Smooth muscle cell of bladder (primary cell): ENCODE results near the gene CCL13. TPM values are rescaled to one million over a fixed set of nuclear protein-coding genes. Genes with fewer than 3 reads are reported as not detected.

Experiments
- total RNA-seq: library from RNA; depleted of rRNA; stranded (reverse); fragments of >200 nt; gene quantifications from 2 replicates; pipeline ENCODE4 v1.2.3, GENCODE V29; 2014

The CCL13 gene
- 1.5 and 5.8 TPM in 2 replicates for total RNA-seq

DNA sequence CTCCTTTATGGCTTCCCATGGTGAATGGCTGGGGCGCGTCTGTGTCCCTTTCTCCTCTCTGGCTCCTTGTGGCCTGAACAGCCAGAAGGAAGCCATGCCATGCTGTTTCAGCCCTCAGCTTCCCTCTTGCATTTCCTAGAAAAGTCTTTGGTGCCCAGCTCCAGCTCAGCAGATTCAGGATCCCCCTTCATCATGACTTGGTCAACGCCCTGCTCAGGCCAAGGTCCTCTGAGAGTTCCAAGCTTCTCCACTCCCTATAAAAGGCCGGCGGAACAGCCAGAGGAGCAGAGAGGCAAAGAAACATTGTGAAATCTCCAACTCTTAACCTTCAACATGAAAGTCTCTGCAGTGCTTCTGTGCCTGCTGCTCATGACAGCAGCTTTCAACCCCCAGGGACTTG, at the start of gene CCL13:
Gene CCL13 (plus strand): TSS at position 287 of the 400 bp plus-strand sequence. CDS start 47 bp downstream, at position 334.

DNA sequence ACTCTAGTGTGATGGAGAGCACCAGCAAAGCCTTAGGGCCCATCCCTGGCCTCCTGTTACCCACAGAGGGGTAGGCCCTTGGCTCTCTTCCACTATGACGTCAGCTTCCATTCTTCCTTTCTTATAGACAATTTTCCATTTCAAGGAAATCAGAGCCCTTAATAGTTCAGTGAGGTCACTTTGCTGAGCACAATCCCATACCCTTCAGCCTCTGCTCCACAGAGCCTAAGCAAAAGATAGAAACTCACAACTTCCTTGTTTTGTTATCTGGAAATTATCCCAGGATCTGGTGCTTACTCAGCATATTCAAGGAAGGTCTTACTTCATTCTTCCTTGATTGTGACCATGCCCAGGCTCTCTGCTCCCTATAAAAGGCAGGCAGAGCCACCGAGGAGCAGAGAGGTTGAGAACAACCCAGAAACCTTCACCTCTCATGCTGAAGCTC, 37.2 kb upstream of the CCL13 start, which contains the start of gene CCL8:
Gene CCL8 (plus strand): TSS at position 397 of the 445 bp plus-strand sequence. CDS start 67 bp downstream, outside the sequence.

DNA sequence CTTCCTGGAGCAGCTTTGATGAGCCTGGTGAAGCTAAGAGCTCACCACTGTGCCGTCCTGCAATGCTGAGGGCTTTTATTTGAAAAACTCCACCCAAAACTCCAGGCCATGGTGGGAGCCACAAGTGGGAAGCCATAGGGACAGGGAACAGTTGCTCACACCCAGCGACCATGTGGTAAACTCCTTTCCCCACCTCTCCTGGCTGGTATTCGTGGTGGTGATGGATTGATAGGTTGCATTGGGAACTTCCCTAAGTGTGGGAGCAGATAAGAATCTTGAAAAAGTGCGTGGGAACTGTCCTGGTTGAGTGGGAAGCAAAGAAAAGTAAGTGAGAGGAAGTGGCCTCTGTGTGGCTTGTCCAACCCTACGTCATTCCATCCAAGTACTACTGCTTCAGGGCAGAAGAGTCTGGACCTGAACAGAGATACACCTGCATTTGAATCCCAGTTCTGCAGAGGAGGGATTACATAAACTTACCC, 6.9 kb downstream of the CCL13 start, which contains the start of gene CCL1:
Gene CCL1 (minus strand): TSS at position 51 of the 479 bp plus-strand sequence. CDS start 72 bp downstream, outside the sequence.

Other genes starting within 250 kb of the CCL13 start
- 57.9 and 157 TPM in 2 replicates for gene CCL2, start 101.2 kb upstream of the CCL13 start, total RNA-seq
- 1.0 and 3.4 TPM in 2 replicates for gene CCL7, start 86.3 kb upstream of the CCL13 start, total RNA-seq
- 1.5 and 21.0 TPM in 2 replicates for gene CCL11, start 70.7 kb upstream of the CCL13 start, total RNA-seq
- 0.46 and 8.8 TPM in 2 replicates for gene CCL8, start 37.0 kb upstream of the CCL13 start, total RNA-seq
- gene CCL1, start 6.8 kb downstream of the CCL13 start, total RNA-seq: not detected in 2 replicates
- under 0.01 and 0.09 TPM in 2 replicates for gene TMEM132E, start 223.1 kb downstream of the CCL13 start, total RNA-seq